Astrocyte of the cerebellum (primary cell): ENCODE data around the gene MLH1.

Experiments
- DNase-seq: peaks from one replicate; pipeline ENCODE4 v3.0.0-alpha.2; 2011; ENCODE audit warnings: low read depth
- H3K4me3 ChIP-seq: 2 replicates; pipeline ENCODE4 v1.5.1; 2011; ENCODE audit warnings: mild to moderate bottlenecking, low read depth, low read length, moderate library complexity
- in situ Hi-C: cut with HindIII; loops from 2 replicates; pipeline ENCODE4 v1.10.0; 2017; ENCODE audit warnings: low sequenced_read_pairs
- TF ChIP-seq, protein P1 (sequence below): IDR thresholded peaks from 2 replicates; pipeline ENCODE4 v1.5.1; 2012; ENCODE audit warnings: low read length, low read depth, moderate library complexity, mild to moderate bottlenecking; ENCODE audit errors: missing control alignments

Gene MLH1

DNA sequence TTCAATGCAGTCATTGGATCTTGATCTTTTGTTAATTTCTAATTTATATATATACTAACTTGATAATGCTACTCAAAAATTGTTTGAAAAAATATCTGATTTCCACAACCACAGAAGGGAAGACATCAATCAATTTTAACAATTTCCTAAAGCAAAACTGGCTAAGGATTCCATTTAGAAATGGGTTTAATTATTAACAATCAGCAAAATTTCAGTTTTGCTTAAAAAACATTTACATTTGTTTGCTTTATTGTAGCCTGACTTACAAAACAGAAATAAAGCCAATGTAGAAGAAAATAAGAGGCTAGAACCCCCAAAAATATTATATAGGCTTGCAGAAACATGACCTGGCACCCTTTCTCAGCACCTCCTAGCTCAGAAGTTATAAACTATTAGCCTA lies 106.2 kb downstream of the MLH1 start:
- in situ Hi-C loops = no loop called here
- TF ChIP-seq, protein P1, sequence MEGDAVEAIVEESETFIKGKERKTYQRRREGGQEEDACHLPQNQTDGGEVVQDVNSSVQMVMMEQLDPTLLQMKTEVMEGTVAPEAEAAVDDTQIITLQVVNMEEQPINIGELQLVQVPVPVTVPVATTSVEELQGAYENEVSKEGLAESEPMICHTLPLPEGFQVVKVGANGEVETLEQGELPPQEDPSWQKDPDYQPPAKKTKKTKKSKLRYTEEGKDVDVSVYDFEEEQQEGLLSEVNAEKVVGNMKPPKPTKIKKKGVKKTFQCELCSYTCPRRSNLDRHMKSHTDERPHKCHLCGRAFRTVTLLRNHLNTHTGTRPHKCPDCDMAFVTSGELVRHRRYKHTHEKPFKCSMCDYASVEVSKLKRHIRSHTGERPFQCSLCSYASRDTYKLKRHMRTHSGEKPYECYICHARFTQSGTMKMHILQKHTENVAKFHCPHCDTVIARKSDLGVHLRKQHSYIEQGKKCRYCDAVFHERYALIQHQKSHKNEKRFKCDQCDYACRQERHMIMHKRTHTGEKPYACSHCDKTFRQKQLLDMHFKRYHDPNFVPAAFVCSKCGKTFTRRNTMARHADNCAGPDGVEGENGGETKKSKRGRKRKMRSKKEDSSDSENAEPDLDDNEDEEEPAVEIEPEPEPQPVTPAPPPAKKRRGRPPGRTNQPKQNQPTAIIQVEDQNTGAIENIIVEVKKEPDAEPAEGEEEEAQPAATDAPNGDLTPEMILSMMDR = no peak
- no peak for DNase-seq
- no peak overlapping the region for H3K4me3 ChIP-seq

DNA sequence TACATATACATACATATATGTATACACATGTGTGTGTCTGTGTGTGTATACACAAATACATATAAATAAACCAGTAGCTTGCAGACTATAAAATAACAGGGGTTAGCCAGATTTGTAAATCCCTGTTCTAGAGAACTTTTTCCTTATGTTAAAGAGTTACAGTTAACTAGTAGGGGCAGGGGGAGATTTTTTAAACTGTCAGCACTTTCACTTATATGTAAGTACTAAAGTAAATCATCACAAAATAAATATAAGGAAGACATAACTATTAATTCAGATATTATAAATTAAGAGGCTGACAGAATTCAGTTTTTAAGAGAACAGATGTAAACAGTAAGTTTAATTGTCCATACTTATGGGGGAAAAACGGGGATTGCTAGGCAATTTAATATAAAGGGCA lies 107.1 kb downstream of the MLH1 start:
- no peak for DNase-seq
- TF ChIP-seq, protein P1 = no peak
- no peak overlapping the region for H3K4me3 ChIP-seq
- in situ Hi-C loops = no loop called here
